HepG2 (cell line): ENCODE data around the gene SAMD4B. TPM values are rescaled to one million over a fixed set of nuclear protein-coding genes. Genes with fewer than 3 reads are reported as not detected.

ENCODE experiments used
- DNMT1 ChIP-seq: sonication (generic); formaldehyde crosslinking; IDR thresholded peaks from 2 replicates; pipeline ENCODE4 v1.5.1; 2020; ENCODE audit warnings: mild to moderate bottlenecking, missing genetic modification reagents
- EP300 ChIP-seq, 3 experiments: sonication (generic) in 1 of 3; formaldehyde crosslinking in 1 of 3; IDR thresholded peaks; 2 replicates each; pipeline versions ENCODE4 v1.5.1 to v1.6.1; 2011 to 2020; ENCODE audit warnings: low read depth in 2 of 3, low read length in 2 of 3, borderline replicate concordance in 1 of 3, improper control_type of control experiment in 1 of 3, mild to moderate bottlenecking in 1 of 3, missing genetic modification reagents in 1 of 3, moderate library complexity in 1 of 3
- GPN1 ChIP-seq: sonication (generic); formaldehyde crosslinking; IDR thresholded peaks from 2 replicates; pipeline ENCODE4 v1.5.1; 2020; ENCODE audit warnings: missing genetic modification reagents, borderline replicate concordance
- KAT7 ChIP-seq: IDR thresholded peaks from 2 replicates; pipeline ENCODE4 v1.6.1; 2018; ENCODE audit warnings: borderline replicate concordance, missing compliant biosample characterization
- MXI1 ChIP-seq: IDR thresholded peaks from 3 replicates; pipeline ENCODE4 v1.6.1; 2012; ENCODE audit warnings: low read depth, low read length, inconsistent platforms, borderline replicate concordance
- POLR2G ChIP-seq: fragments of 200-400 bp; formaldehyde crosslinking; IDR thresholded peaks from 2 replicates; pipeline ENCODE4 v1.6.1; 2018; ENCODE audit warnings: mild to moderate bottlenecking, low read depth, low read length, moderate library complexity
- RBM39 ChIP-seq: fragments of 200-400 bp; formaldehyde crosslinking; IDR thresholded peaks from one replicate; pipeline ENCODE4 v1.6.1; 2018; ENCODE audit warnings: antibody characterized with exemption, mild to moderate bottlenecking, low read depth, low read length; ENCODE audit not compliant: poor library complexity, severe bottlenecking
- SMYD3 ChIP-seq: sonication (generic); formaldehyde crosslinking; IDR thresholded peaks from 2 replicates; pipeline ENCODE4 v1.8.1; 2023; ENCODE audit warnings: mild to moderate bottlenecking, missing genetic modification reagents
- TEAD3 ChIP-seq: optimal IDR thresholded peaks from 2 replicates; pipeline ENCODE3; 2016; ENCODE audit warnings: borderline replicate concordance
- ZNF225 ChIP-seq: sonication (generic); formaldehyde crosslinking; IDR thresholded peaks from 2 replicates; pipeline ENCODE4 v1.4.0; 2020; ENCODE audit warnings: mild to moderate bottlenecking, missing genetic modification reagents
- ZNF281 ChIP-seq: sonication (generic); formaldehyde crosslinking; IDR thresholded peaks from 2 replicates; pipeline ENCODE4 v1.4.0; 2020; ENCODE audit warnings: missing genetic modification reagents, borderline replicate concordance
- ZNF350 ChIP-seq: sonication (generic); formaldehyde crosslinking; IDR thresholded peaks from 2 replicates; pipeline ENCODE4 v1.4.0; 2020; ENCODE audit warnings: mild to moderate bottlenecking, low read depth, missing genetic modification reagents, borderline replicate concordance
- ZNF639 ChIP-seq: conservative IDR thresholded peaks from 2 replicates; pipeline ENCODE4 v1.6.1; 2018; ENCODE audit warnings: missing genetic modification reagents
- ZNF691 ChIP-seq: sonication (generic); formaldehyde crosslinking; IDR thresholded peaks from 2 replicates; pipeline ENCODE4 v1.4.0; 2020; ENCODE audit warnings: missing genetic modification reagents, low read depth, mild to moderate bottlenecking, borderline replicate concordance
- ZNF800 ChIP-seq: sonication (generic); formaldehyde crosslinking; IDR thresholded peaks from 2 replicates; pipeline ENCODE4 v1.4.0; 2020; ENCODE audit warnings: missing genetic modification reagents
- ZSCAN25 ChIP-seq: sonication (generic); formaldehyde crosslinking; IDR thresholded peaks from 2 replicates; pipeline ENCODE4 v1.8.0; 2022; ENCODE audit warnings: mild to moderate bottlenecking, missing genetic modification reagents
- polyA plus RNA-seq, 8 experiments: library from polyadenylated mRNA; depleted of rRNA in 3 of 8; stranded (reverse) in 7 of 8; unstranded in 1 of 8; fragments of >200 nt; fragmentation: Illumina TruSeq in 4 of 8; extraction: Trizol in 4 of 8; gene quantifications; 2 replicates each; pipeline versions ENCODE4 v1.2.1 to v1.2.3, GENCODE V29; 2011 to 2016; ENCODE audit warnings: low read depth in 4 of 8, missing spikeins in 1 of 8, mixed read lengths in 1 of 8; ENCODE audit not compliant: insufficient read depth in 1 of 8
- total RNA-seq, 5 experiments: library from RNA; depleted of rRNA; stranded (reverse); fragments of >200 nt; fragmentation: Illumina TruSeq; extraction: Trizol; gene quantifications; 2 replicates each; pipeline ENCODE4 v1.2.3, GENCODE V29; 2016; ENCODE audit warnings: low read depth in 1 of 5
- TF ChIP-seq, protein P1 (sequence below): sonication (generic); formaldehyde crosslinking; conservative IDR thresholded peaks from 2 replicates; pipeline ENCODE4 v1.8.0; 2022; ENCODE audit warnings: mild to moderate bottlenecking, moderate library complexity, missing genetic modification reagents

Gene SAMD4B
- total and polyA plus RNA-seq, 2 of the 13 experiments (the other 11 are each of a cell fraction or from before 2014, with no cell fraction given), result 26.0 to 31.8 TPM

- TF ChIP-seq SMYD3 (CRISPR knock-in tag), result no peak
- TF ChIP-seq TEAD3 (CRISPR knock-in tag), result peak; percentile 86
- TF ChIP-seq ZNF350 (CRISPR knock-in tag), result peak; percentile 58; the same call in 1 of the 2 replicates
- 0 out of 2 replicates have a peak, but pooled peaks have one; percentile 30 for TF ChIP-seq ZNF639 (CRISPR knock-in tag)
- TF ChIP-seq RBM39, result no peak
- TF ChIP-seq KAT7 (CRISPR knock-in tag), result peak; percentile 67; the same call in 1 of the 2 replicates
- TF ChIP-seq ZNF281 (CRISPR knock-in tag), result peak; percentile 45; the same call in 1 of the 2 replicates
- TF ChIP-seq EP300 (IDR thresholded peaks at IDR 0.05; ENCODE audit: low read depth in 2 of 2, low read length in 2 of 2), result 0 out of 4 replicates have a peak, but pooled peaks of 1 of the 2 experiments have one; percentile 20
- no peak; the same call in 1 of the 2 replicates for TF ChIP-seq EP300 (CRISPR knock-in tag; IDR thresholded peaks at IDR 0.05; ENCODE audit: borderline replicate concordance)
- TF ChIP-seq DNMT1, result no peak
- peak; percentile 78 for TF ChIP-seq ZSCAN25 (CRISPR knock-in tag)
- no peak for TF ChIP-seq GPN1 (CRISPR knock-in tag)
- peak; percentile 73 for TF ChIP-seq ZNF800
- TF ChIP-seq, protein P1, sequence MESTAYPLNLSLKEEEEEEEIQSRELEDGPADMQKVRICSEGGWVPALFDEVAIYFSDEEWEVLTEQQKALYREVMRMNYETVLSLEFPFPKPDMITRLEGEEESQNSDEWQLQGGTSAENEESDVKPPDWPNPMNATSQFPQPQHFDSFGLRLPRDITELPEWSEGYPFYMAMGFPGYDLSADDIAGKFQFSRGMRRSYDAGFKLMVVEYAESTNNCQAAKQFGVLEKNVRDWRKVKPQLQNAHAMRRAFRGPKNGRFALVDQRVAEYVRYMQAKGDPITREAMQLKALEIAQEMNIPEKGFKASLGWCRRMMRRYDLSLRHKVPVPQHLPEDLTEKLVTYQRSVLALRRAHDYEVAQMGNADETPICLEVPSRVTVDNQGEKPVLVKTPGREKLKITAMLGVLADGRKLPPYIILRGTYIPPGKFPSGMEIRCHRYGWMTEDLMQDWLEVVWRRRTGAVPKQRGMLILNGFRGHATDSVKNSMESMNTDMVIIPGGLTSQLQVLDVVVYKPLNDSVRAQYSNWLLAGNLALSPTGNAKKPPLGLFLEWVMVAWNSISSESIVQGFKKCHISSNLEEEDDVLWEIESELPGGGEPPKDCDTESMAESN, result peak; percentile 100
- TF ChIP-seq POLR2G, result peak; percentile 96
- peak; percentile 46; the same call in 1 of the 2 replicates for TF ChIP-seq ZNF691 (CRISPR knock-in tag)
- TF ChIP-seq MXI1, result peak; percentile 82; the same call in 2 of the 3 replicates
- TF ChIP-seq ZNF225, result peak; percentile 39; the same call in 1 of the 2 replicates
Observed at GRCh38 chr19:39341719-39342604, at the start of gene SAMD4B (continued).
